HG02852 (cell line): ENCODE results near the gene DPYSL4.

Experiments
- ATAC-seq: cut with Tn5 transposase; IDR thresholded peaks from one replicate; pipeline ENCODE4 v1.9.1; 2021; ENCODE audit warnings: mild to moderate bottlenecking, moderate library complexity; ENCODE audit not compliant: unreplicated experiment

The DPYSL4 gene

GRCh38 chr10:132162590-132163277, 24.0 kb upstream of the DPYSL4 start:
- no peak for ATAC-seq

DNA sequence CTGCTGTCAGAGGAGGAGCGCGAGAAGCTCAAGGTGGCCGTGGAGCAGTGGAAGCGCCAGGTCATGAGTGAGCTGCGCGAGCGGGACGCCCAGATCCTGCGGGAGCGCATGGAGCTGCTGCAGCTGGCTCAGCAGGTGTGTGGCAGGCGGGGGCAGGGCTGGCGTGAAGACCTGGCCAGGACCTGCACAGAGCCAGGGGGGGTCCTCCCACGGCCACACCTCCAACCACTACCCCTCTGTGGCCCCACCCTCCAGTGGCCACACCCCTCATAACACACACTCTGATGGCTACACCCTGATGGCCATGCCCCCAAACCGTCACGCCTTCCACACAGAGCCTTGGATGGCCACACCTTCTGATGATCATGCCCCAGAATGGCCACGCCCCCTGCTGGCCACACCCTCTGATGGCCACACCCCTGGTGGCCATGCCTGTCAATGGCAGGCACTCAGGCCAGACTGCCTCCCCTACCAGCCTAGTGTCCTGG, 23.4 kb upstream of the DPYSL4 start:
- no peak for ATAC-seq

- ATAC-seq = no peak
These were observed 22.8 kb upstream of the DPYSL4 start for GRCh38 chr10:132163826-132164515.

DNA sequence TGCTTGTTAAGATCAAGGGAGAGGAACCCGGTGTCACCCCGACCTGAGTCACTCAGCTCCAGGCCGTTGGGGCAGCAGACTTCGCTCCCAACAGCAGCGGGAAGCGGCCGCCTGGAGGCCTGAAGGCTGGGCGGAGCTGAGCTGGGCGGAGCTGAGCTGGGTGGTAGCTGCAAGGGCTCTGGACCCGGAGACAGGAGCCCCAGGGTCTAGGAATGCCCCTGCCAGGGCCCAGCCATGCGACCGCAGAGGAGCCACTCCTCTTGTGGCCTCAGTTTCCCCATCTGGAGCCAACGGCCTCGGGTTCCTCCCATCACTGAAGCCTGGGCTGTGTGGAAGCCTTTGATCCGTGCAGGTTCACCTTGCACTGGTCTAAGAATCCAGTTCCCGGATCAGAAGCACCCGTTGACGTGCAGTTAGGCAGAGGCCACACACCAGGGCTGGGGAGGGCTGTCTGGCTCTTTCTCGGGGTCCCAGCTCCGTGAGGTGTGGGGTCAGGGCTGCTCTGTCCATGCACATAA, 21.9 kb upstream of the DPYSL4 start:
- no peak for ATAC-seq

DNA sequence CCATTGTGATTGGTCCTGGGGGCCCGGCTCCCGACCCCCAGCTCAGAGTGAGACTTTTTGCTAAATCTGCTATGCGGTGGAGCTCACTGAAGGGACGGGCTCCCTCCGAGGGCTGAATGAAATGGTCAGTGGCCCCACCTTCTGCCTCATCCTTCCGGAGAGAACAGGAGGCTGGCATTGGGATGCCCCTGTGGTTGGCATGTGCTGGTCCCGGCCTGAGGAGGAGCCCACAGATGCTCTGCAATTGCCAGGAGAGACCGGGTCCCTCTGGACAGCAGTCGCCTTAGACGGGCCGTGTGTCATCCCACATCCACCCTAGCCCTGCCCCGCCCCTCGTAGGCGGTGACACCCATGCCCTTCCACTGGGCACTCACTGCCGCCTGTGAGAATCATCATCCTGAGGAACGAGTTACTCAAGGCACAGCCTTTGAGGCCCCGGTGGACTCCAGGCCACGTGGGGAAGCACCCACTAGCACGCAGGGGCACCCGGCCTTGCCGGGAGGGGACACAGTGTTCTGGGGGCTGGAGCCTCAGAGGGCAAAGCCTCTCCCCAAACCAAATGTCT, 21.2 kb upstream of the DPYSL4 start:
- ATAC-seq = no peak

GRCh38 chr10:132166216-132166950, 20.4 kb upstream of the DPYSL4 start:
- ATAC-seq = no peak

DNA sequence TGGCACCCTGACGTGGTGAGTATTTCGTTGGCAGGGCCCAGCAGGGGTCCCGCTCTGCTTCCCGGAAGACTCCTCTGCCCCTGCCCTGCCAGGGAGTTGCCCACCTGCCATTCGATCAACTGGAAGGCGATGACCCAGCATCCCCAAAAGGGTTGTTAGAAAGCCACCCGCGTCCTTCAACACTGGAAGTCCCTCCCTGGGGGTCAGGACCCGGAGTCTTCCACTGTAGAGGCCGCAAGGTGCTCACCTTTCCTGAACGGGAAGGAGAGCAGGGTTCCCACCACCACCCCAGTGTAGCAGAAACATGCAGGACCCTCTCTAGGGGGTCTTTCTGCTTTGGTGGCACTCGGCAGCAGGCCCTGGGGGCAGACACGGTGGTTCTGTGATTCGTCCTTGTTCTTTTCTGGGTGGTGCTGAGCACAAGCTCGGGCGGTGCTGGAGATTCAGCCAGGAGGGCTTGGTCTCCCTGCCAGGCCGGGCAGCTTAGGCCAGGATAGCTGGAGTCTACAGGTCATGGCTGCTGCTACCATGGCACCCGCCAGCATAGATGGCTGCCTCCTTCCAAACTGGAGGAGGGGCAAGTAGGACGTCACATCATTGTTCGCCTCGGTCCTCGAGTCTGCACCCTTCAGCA, 19.6 kb upstream of the DPYSL4 start:
- no peak for ATAC-seq

DNA sequence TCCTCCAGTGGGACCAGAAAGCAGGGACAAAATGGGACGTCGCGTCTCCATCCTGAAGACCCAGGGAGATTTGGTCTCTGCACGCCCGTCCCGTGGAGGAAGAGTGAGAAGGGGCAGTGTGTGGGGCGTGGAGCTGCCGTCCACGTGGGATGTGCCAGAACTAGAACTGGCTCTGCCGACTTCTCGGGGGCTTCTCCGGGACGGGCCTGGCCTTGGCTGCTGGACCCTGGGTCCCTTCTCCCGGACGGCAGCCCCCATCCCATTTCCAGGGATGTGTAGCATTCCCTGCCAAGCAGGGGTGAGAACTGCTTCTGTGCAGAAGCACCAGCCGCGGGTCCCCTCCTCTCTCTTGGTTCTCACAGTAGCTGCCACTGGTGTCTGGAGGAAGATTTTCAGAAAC, 18.8 kb upstream of the DPYSL4 start:
- no peak for ATAC-seq

- ATAC-seq = no peak
These were observed 18.1 kb upstream of the DPYSL4 start for GRCh38 chr10:132168571-132169030.

DNA sequence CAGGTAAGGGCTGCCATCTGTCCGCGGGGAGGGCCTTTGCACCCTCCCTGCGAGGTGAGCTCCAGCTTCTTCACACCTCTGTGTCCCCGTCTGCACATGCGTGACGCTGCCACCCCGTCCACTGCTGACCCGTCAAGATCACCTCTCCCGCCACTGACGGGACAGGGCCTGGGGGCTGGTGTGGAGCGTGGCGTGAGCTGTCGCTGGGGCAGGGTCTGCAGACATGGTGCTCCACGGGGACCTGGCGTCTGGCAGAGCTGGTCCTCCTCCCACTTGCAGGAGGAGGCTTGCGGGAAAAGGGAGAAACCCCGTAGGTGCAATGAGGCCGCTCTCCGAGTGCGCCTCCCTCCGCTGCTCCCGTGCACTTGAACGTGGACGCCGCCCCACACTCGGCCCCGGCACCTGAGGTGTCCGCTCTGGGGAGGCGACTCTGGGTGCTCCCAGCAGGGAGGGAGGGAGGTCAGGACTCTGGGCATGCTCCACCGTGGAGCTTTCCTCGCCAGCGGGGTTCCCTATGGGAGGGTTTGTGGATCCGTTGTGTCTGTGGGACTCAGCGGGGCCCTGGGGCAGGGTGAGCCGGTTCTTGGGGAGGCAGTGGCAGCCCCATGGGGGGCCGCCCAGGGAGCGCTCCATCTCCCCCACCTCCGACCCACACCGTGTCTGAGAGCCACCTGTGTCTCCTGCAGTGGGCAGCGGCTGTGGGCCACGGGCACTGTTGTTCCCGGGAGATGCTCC, 17.6 kb upstream of the DPYSL4 start:
- ATAC-seq = no peak

- no peak for ATAC-seq
These were observed 16.8 kb upstream of the DPYSL4 start for GRCh38 chr10:132169766-132170560.

DNA sequence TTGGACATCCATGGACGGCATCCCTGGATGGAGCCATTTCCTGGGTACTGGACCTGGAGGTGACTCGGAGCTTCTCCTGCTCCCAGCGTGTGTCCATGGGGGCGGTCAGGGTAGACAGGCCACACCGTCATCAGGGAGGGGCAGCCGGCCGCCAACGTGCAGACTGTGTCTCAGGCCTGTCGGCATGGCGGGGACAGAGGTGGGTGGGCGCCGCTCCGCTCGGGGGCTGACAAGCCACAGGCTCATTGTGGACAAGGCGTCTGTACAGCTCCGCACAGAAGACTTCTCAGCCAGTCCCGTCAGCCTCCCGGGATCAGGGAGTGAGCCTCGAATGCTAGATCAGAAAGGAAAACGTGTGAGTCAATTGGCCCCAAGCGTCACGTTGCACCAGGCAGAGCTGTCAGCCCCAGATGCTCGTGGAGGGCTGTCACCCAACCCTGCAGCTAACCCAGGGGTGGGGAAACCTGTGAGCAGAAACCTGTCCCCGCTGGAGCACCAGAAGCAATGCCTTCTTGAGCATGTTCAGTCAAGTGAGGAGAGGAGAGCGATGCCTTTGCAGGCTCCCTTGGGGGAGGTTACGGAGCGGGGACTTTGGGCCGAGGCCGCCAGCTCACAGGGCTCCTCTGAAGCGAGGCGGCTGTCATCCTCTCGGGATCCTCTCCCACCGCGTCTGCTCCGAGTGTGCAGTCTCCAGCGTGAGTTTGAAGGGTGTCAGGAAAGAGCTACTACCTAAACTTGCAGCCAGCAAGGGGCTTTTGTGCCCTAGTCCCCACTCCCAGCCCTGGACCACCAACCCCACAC, 16.0 kb upstream of the DPYSL4 start:
- ATAC-seq = no peak

DNA sequence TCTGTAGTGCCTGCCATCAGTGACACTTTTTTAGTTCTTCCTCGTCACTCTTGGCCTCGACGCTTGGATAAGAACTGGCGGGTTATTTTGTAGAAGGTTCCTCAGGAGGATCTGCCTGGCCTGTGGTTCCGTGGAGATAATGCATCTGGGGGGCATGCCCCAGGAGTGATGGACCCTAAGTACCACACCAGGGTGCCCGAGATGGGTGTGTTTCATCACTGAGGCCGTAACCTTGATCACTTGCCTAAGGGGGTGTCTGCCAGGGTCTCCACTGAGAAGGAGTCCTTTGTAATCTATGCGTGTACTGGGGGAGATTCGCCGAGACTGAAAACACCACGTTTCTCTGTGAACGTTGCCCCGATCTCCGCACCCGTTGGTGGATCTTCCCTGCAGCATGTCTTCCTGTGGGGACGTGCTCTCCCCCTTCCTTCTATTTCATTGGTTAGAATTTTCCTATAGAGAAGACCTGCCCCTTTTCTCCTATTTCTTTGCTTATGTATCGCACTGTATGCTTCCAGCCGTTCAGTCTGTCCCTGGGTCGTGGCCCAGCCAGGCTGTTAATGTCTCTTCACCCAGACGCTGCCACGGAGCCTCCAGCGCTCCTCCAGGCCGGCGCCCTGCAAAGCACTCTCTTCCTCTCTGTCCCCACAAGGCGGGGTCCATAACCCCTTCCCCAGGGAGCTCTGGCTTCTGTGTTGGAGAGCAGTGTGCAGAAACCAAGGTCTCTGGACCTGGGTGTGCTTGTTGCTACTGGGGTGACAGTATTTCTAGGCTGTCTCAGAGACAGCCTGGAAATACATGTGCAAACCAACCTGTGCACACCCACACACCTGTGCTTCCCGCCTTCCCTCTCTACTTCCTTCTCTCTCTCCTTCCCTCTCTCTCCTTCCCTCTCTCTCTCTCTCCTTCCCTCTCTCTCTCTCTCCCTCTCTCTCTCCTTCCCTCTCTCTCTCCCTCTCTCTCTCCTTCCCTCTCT, 14.4 kb upstream of the DPYSL4 start:
- no peak for ATAC-seq

- no peak for ATAC-seq
These were observed 13.6 kb upstream of the DPYSL4 start for GRCh38 chr10:132173185-132173584.

- ATAC-seq = no peak
These were observed 12.5 kb upstream of the DPYSL4 start for GRCh38 chr10:132174237-132174636.

DNA sequence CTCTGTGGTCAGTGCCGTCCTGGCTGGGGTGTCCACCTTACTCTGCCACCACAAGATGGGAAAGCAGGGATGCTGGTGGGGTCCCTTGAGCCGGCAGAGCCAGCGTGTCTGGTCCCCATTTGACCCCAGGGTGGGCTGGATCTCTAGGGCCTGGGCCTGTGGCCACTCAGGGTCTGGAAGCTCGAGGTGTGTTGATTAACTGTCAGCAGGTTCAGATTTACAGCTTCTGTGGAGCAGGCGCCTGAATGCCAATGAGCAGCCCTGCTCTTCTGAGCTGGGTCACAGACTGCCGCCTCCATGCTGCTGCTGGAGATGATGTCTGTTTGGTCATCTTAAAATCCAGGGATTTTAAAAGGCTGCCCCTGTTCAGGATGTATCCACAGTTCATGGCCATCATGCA, 11.3 kb upstream of the DPYSL4 start:
- ATAC-seq = no peak

DNA sequence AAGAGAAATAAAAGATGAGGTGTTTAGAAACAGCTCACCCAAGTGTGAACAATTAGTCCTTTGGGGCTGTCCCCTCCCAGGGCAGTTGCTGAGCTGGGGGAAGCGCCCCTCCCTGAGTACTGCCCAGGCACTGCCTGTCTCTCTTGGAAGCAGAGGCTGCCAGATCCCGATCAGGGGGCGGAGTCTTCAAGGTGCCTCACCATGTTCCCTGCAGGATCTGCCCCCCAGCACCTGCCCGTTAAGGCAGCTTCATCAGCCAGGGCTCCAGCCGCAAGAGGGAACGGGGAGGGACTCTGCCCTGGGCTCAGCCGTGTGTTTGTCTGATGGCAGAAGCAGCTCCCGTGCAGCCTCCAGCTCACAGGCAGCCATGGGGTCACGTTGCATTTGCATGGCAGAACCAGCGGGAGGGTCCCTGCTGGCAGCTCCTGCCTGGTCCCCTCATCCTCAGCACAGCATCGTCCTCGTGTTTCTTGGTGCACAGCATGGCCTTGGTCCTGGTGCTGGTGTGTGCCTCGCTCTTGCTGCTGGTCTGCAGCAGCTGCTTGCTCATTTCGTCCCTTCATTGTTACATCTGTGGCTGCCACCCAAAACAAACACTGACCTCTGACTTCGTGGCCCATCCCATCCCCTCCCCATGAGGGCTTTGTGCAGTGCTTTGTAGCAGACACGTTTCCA, 10.7 kb upstream of the DPYSL4 start:
- no peak for ATAC-seq
